ENCODE results near the gene LIG1. TPM values are rescaled to one million over a fixed set of nuclear protein-coding genes. Genes with fewer than 3 reads are reported as not detected.
A peak's percentile ranks its signal among the peaks of the same experiment; 100 is the strongest.

Gene LIG1
- total RNA-seq, 1 donor from 2014 or later, result 17.0 TPM

DNA sequence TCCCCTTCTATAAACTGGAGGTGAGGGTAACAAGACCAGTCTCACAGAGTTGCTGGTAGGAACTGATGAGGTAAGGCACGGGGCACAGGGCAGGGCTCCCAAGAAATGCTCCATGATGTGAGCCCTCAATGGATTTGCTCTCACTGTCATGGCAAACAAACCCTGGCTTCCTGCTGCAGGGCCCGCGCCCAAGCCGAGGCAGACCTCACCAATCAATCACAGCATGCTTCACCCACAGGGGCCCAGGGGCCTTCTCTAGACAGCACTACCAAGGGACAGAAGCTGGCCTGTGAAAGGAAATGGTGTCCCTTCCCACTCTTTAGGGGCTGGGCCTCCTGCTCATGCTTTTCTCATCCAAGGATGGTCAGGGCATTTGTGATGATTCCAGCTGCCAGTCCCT, 33.6 kb downstream of the LIG1 start:
- peaks cover 2% of the 10 kb centered on the region for H3K36me3 Mint-ChIP-seq (ENCODE audit: low read depth)
- DNase-seq (ENCODE audit: low spot score), result no peak
- no peaks in the 10 kb centered on the region for H3K27me3 Mint-ChIP-seq (ENCODE audit: low read depth)
- no peaks in the 10 kb centered on the region for H3K9me3 Mint-ChIP-seq (ENCODE audit: low read depth)
- TF ChIP-seq CTCF (IDR thresholded peaks at IDR 0.05), result no peak
- H3K4me1 Mint-ChIP-seq (ENCODE audit: low read depth), result no peaks in the 10 kb centered on the region
- no peak overlapping the region for H3K4me3 Mint-ChIP-seq (ENCODE audit: unreplicated experiment)
- no peak overlapping the region for H3K27ac Mint-ChIP-seq (ENCODE audit: unreplicated experiment)

DNA sequence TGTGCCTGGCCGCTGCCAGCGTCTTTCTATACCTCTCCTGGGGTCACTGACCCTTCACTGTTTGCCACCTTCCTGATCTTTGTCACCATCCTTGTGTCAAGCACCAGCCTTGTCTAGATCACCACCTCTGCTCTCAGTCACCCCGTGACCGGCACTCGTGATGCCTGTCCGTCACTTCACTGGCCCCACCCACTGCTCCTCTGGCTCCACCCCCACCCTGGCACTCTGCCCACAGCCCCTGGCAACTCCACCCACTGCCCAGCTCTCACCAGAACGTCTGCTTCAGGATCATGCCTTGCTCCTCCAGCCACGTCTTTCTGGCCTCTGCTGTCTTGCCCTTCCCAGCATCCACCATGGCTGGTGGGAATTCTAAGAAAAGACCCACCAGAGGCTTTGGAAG, 34.7 kb downstream of the LIG1 start:
- no peaks in the 10 kb centered on the region for H3K4me1 Mint-ChIP-seq (ENCODE audit: low read depth)
- no peaks in the 10 kb centered on the region for H3K27me3 Mint-ChIP-seq (ENCODE audit: low read depth)
- peaks cover 3% of the 10 kb centered on the region for H3K36me3 Mint-ChIP-seq (ENCODE audit: low read depth)
- DNase-seq (ENCODE audit: low spot score), result no peak
- no peak for TF ChIP-seq CTCF (IDR thresholded peaks at IDR 0.05)
- no peak overlapping the region for H3K27ac Mint-ChIP-seq (ENCODE audit: unreplicated experiment)
- H3K4me3 Mint-ChIP-seq (ENCODE audit: unreplicated experiment), result no peak overlapping the region
- no peaks in the 10 kb centered on the region for H3K9me3 Mint-ChIP-seq (ENCODE audit: low read depth)

DNA sequence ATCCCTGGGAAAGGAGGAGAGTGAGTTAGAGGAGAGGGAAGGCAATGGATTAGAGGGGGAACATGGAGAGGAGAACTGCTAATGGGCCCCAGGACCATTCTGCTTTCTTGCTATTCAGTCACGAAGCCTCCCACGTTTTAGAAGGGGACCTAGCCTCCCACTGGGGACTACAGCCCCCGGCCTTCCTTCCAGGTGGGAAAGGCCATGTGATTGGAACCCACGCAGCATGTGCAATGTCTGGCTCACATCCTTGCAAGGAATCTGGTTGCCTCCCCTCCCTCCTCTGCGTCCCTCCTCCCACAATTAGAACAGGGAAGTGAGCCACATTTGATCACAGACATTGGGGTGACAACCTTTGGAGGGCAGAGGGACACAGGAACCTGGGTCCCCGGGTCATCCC, 37.0 kb downstream of the LIG1 start:
- TF ChIP-seq CTCF (IDR thresholded peaks at IDR 0.05), result no peak
- Mint-ChIP-seq H3K27me3 (ENCODE audit: low read depth) (no peaks in the 10 kb centered on the region), H3K4me1 (ENCODE audit: low read depth) (no peaks in the 10 kb centered on the region), H3K27ac (ENCODE audit: unreplicated experiment) (no peak overlapping the region), H3K36me3 (ENCODE audit: low read depth) (peaks cover 7% of the 10 kb centered on the region), H3K9me3 (ENCODE audit: low read depth) (no peaks in the 10 kb centered on the region), H3K4me3 (ENCODE audit: unreplicated experiment) (no peak overlapping the region)
- DNase-seq (ENCODE audit: low spot score), result no peak

GRCh38 chr19:48127561-48127960, 42.6 kb downstream of the LIG1 start:
- Mint-ChIP-seq H3K9me3 (ENCODE audit: low read depth) (no peaks in the 10 kb centered on the region), H3K27me3 (ENCODE audit: low read depth) (no peaks in the 10 kb centered on the region), H3K36me3 (ENCODE audit: low read depth) (peaks cover 26% of the 10 kb centered on the region), H3K4me1 (ENCODE audit: low read depth) (peaks cover 4% of the 10 kb centered on the region), H3K27ac (ENCODE audit: unreplicated experiment) (no peak overlapping the region), H3K4me3 (ENCODE audit: unreplicated experiment) (no peak overlapping the region)
- no peak for TF ChIP-seq CTCF (IDR thresholded peaks at IDR 0.05)
- DNase-seq (ENCODE audit: low spot score), result no peak

- peak; percentile 37 for TF ChIP-seq CTCF (IDR thresholded peaks at IDR 0.05)
- Mint-ChIP-seq H3K36me3 (ENCODE audit: low read depth) (peaks cover 28% of the 10 kb centered on the region), H3K27ac (ENCODE audit: unreplicated experiment) (no peak overlapping the region), H3K9me3 (ENCODE audit: low read depth) (no peaks in the 10 kb centered on the region), H3K4me3 (ENCODE audit: unreplicated experiment) (no peak overlapping the region), H3K27me3 (ENCODE audit: low read depth) (no peaks in the 10 kb centered on the region), H3K4me1 (ENCODE audit: low read depth) (peaks cover 13% of the 10 kb centered on the region)
- no peak for DNase-seq (ENCODE audit: low spot score)
Measured at GRCh38 chr19:48123907-48124651, 46.1 kb downstream of the LIG1 start.
